ENCODE measurements around the gene THSD4.

GRCh38 chr15:71380345-71380744 lies 265.1 kb downstream of the THSD4 start:
- TF ChIP-seq CTCF (conservative IDR thresholded peaks at IDR 0.05) (no peak), EZH2 (IDR thresholded peaks at IDR 0.05; ENCODE audit: low read depth) (no peak)
